Epithelial cell of esophagus (primary cell): ENCODE measurements around the gene ZNF322.

Experiments
- DNase-seq: peaks from one replicate; pipeline ENCODE4 v3.0.0; 2010; ENCODE audit warnings: low read depth
- H3K4me3 ChIP-seq: 2 replicates; pipeline ENCODE4 v1.5.1; 2011; ENCODE audit warnings: mild to moderate bottlenecking, low read length, control low read depth
- TF ChIP-seq, protein P1 (sequence below): IDR thresholded peaks from 2 replicates; pipeline ENCODE4 v1.5.1; 2011; ENCODE audit warnings: low read depth, mild to moderate bottlenecking, low read length, control low read depth, inconsistent platforms; ENCODE audit not compliant: insufficient read depth; ENCODE audit errors: missing control alignments

ZNF322 gene

GRCh38 chr6:26594131-26594498 lies 65.4 kb downstream of the ZNF322 start:
- no peak overlapping the region for H3K4me3 ChIP-seq
- DNase-seq: no peak
- TF ChIP-seq, protein P1, sequence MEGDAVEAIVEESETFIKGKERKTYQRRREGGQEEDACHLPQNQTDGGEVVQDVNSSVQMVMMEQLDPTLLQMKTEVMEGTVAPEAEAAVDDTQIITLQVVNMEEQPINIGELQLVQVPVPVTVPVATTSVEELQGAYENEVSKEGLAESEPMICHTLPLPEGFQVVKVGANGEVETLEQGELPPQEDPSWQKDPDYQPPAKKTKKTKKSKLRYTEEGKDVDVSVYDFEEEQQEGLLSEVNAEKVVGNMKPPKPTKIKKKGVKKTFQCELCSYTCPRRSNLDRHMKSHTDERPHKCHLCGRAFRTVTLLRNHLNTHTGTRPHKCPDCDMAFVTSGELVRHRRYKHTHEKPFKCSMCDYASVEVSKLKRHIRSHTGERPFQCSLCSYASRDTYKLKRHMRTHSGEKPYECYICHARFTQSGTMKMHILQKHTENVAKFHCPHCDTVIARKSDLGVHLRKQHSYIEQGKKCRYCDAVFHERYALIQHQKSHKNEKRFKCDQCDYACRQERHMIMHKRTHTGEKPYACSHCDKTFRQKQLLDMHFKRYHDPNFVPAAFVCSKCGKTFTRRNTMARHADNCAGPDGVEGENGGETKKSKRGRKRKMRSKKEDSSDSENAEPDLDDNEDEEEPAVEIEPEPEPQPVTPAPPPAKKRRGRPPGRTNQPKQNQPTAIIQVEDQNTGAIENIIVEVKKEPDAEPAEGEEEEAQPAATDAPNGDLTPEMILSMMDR: no peak

- TF ChIP-seq, protein P1: no peak
- no peak overlapping the region for H3K4me3 ChIP-seq
- DNase-seq: no peak
Observed at GRCh38 chr6:26593278-26594130, 66.0 kb downstream of the ZNF322 start.

- TF ChIP-seq, protein P1: no peak
- no peak overlapping the region for H3K4me3 ChIP-seq
- DNase-seq: no peak
Observed at GRCh38 chr6:26592649-26593048, 66.9 kb downstream of the ZNF322 start.

DNA sequence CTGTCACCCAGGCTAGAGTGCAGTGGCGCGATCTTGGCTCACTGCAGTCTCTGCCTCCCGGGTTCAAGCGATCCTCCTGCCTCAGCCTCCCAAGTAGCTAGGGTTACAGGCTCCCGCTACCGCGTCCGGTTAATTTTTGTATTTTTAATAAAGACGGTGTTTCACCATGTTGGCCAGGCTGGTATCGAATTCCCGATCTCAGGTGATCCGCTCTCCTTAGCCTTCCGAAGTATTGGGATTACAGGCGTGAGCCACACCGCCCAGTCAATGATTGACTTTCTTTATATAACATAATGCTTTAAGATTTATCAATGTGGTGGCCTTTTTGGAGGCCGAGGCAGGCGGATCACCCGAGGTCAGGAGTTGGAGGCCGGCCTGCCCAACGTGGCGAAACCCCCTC lies 70.6 kb downstream of the ZNF322 start:
- no peak for DNase-seq
- H3K4me3 ChIP-seq: no peak overlapping the region
- TF ChIP-seq, protein P1: no peak
